NCI-H1417 (cell line): ENCODE data around the gene HNRNPF.
"Not testable (repeated sequence)": the region's sequence is repeated elsewhere in the genome, so short reads cannot be mapped to it uniquely, and the experiment has no call there.

Experiments
- DNase-seq, 3 experiments: peaks; one replicate each; lab custom pipeline; 2025; lab: John Stamatoyannopoulos, UW

HNRNPF gene

GRCh38 chr10:43408710-43409384 is at the start of gene HNRNPF:
TSS of gene HNRNPF (minus strand) at chr10:43409186. CDS start at chr10:43387884, 21,302 bp downstream.
- DNase-seq: peak; percentile 88 to 95 (median 94)

- DNase-seq: no peak
These were observed 49.2 kb upstream of the HNRNPF start for GRCh38 chr10:43458227-43458626.

- not testable (repeated sequence) for DNase-seq
These were observed 47.6 kb upstream of the HNRNPF start for GRCh38 chr10:43456561-43456960.

GRCh38 chr10:43454025-43454424 is 45.0 kb upstream of the HNRNPF start:
- DNase-seq: peak in 1 of 3 experiments; percentile 6

- DNase-seq: no peak
These were observed 44.4 kb upstream of the HNRNPF start for GRCh38 chr10:43453266-43453831.

- DNase-seq: no peak
These were observed 43.4 kb upstream of the HNRNPF start for GRCh38 chr10:43452356-43452914.

GRCh38 chr10:43448742-43449141 is 39.8 kb upstream of the HNRNPF start:
- DNase-seq: no peak

- DNase-seq: not testable (repeated sequence)
These were observed 37.4 kb upstream of the HNRNPF start for GRCh38 chr10:43446219-43447017.

GRCh38 chr10:43444897-43445466 is 36.0 kb upstream of the HNRNPF start:
- no peak for DNase-seq

- no peak for DNase-seq
These were observed 35.3 kb upstream of the HNRNPF start for GRCh38 chr10:43444323-43444722.

- no peak for DNase-seq
These were observed 31.6 kb upstream of the HNRNPF start for GRCh38 chr10:43440463-43441134.

- DNase-seq: no peak
These were observed 28.3 kb upstream of the HNRNPF start for GRCh38 chr10:43437141-43437870.

- DNase-seq: peak; percentile 71 to 93 (median 91)
These were observed 27.5 kb upstream of the HNRNPF start, which contains the start of gene ZNF487 for GRCh38 chr10:43436291-43437140. TSS of gene ZNF487 (plus strand) at chr10:43437111. CDS start at chr10:43475814, 38,703 bp downstream.

GRCh38 chr10:43430926-43431663 is 22.1 kb upstream of the HNRNPF start:
- no peak for DNase-seq

- no peak for DNase-seq
These were observed 18.3 kb upstream of the HNRNPF start for GRCh38 chr10:43427166-43427825.

GRCh38 chr10:43426476-43426875 is 17.5 kb upstream of the HNRNPF start:
- not testable (repeated sequence) for DNase-seq

- no peak for DNase-seq
These were observed 15.4 kb upstream of the HNRNPF start for GRCh38 chr10:43424416-43424815.

GRCh38 chr10:43421944-43422343 is 13.0 kb upstream of the HNRNPF start:
- DNase-seq: not testable (repeated sequence)

- peak in 1 of 3 experiments; percentile 22 for DNase-seq
These were observed 12.5 kb upstream of the HNRNPF start for GRCh38 chr10:43421519-43421918.
